Nephron progenitor cell (in vitro differentiated cells): ENCODE measurements around the gene KCTD11.

Source experiments
- DNase-seq: peaks from one replicate; pipeline ENCODE4 v3.0.0; 2021
- H3K27ac Mint-ChIP-seq: 2 replicates; pipeline ENCODE4 v1.8.0; 2021; ENCODE audit warnings: mild to moderate bottlenecking, moderate library complexity, mixed read lengths
- H3K27me3 Mint-ChIP-seq: 2 replicates; pipeline ENCODE4 v1.8.0; 2021; ENCODE audit warnings: mild to moderate bottlenecking, low read depth, mixed read lengths; ENCODE audit not compliant: poor library complexity
- H3K36me3 Mint-ChIP-seq: 2 replicates; pipeline ENCODE4 v1.8.0; 2021; ENCODE audit warnings: low read depth, mixed read lengths
- H3K4me1 Mint-ChIP-seq: 2 replicates; pipeline ENCODE4 v1.8.0; 2021; ENCODE audit warnings: mixed read lengths
- H3K4me3 Mint-ChIP-seq: 2 replicates; pipeline ENCODE4 v1.8.0; 2021; ENCODE audit warnings: mild to moderate bottlenecking, moderate library complexity, mixed read lengths
- H3K9me3 Mint-ChIP-seq: 2 replicates; pipeline ENCODE4 v1.8.0; 2021; ENCODE audit warnings: mild to moderate bottlenecking, moderate library complexity, mixed read lengths
- CTCF ChIP-seq: fragments of 200-600 bp; sonication (generic); IDR thresholded peaks from 2 replicates; pipeline ENCODE4 v1.5.0; 2021; ENCODE audit warnings: antibody characterized with exemption

The KCTD11 gene

GRCh38 chr17:7314719-7315569 lies 37.0 kb upstream of the KCTD11 start, which contains the start of gene GPS2:
Gene GPS2, minus strand, starts transcription at chr17:7315360. Its CDS starts 308 bp downstream, at chr17:7315052.
- no peak for TF ChIP-seq CTCF
- Mint-ChIP-seq H3K27me3 (no peaks in the 10 kb centered on the region), H3K9me3 (no peaks in the 10 kb centered on the region), H3K36me3 (peaks cover 53% of the 10 kb centered on the region), H3K4me1 (peaks cover 48% of the 10 kb centered on the region), H3K27ac (peak within 1 kb of the TSS; percentile 97), H3K4me3 (peak within 1 kb of the TSS; percentile 83)
- DNase-seq: peak; percentile 91

GRCh38 chr17:7315570-7316235 lies 36.3 kb upstream of the KCTD11 start:
- H3K36me3 Mint-ChIP-seq: peaks cover 45% of the 10 kb centered on the region
- peaks cover 40% of the 10 kb centered on the region for H3K4me1 Mint-ChIP-seq
- H3K9me3 Mint-ChIP-seq: no peaks in the 10 kb centered on the region
- no peak for TF ChIP-seq CTCF
- peak overlapping the region; percentile 79 for H3K4me3 Mint-ChIP-seq
- no peaks in the 10 kb centered on the region for H3K27me3 Mint-ChIP-seq
- H3K27ac Mint-ChIP-seq: peak overlapping the region; percentile 66
- DNase-seq: no peak

- H3K27ac Mint-ChIP-seq: peak overlapping the region; percentile 57
- TF ChIP-seq CTCF: no peak
- H3K4me3 Mint-ChIP-seq: peak overlapping the region; percentile 51
- peaks cover 46% of the 10 kb centered on the region for H3K36me3 Mint-ChIP-seq
- no peaks in the 10 kb centered on the region for H3K27me3 Mint-ChIP-seq
- no peak for DNase-seq
- H3K9me3 Mint-ChIP-seq: no peaks in the 10 kb centered on the region
- H3K4me1 Mint-ChIP-seq: peaks cover 30% of the 10 kb centered on the region
Measured at GRCh38 chr17:7317161-7317803, 34.7 kb upstream of the KCTD11 start.

- peaks cover 20% of the 10 kb centered on the region for H3K4me1 Mint-ChIP-seq
- H3K4me3 Mint-ChIP-seq: no peak overlapping the region
- no peaks in the 10 kb centered on the region for H3K27me3 Mint-ChIP-seq
- TF ChIP-seq CTCF: no peak
- peaks cover 40% of the 10 kb centered on the region for H3K36me3 Mint-ChIP-seq
- DNase-seq: no peak
- H3K27ac Mint-ChIP-seq: peak overlapping the region; percentile 61
- H3K9me3 Mint-ChIP-seq: no peaks in the 10 kb centered on the region
Measured at GRCh38 chr17:7318121-7318860, 33.7 kb upstream of the KCTD11 start.

GRCh38 chr17:7321466-7321865 lies 30.5 kb upstream of the KCTD11 start:
- no peak for DNase-seq
- no peak for TF ChIP-seq CTCF
- Mint-ChIP-seq H3K4me3 (no peak overlapping the region), H3K9me3 (no peaks in the 10 kb centered on the region), H3K27me3 (no peaks in the 10 kb centered on the region), H3K4me1 (peaks cover 2% of the 10 kb centered on the region), H3K27ac (no peak overlapping the region), H3K36me3 (peaks cover 33% of the 10 kb centered on the region)
